Astrocyte of the spinal cord (primary cell): ENCODE results near the gene HIGD1B.

Source experiments
- DNase-seq: peaks from one replicate; pipeline ENCODE4 v3.0.0; 2011; ENCODE audit warnings: low read depth, low spot score
- H3K4me3 ChIP-seq: 2 replicates; pipeline ENCODE4 v1.5.1; 2011; ENCODE audit warnings: low read depth, mild to moderate bottlenecking, low read length, moderate library complexity
- CTCF ChIP-seq: IDR thresholded peaks from 2 replicates; pipeline ENCODE4 v1.5.1; 2012; ENCODE audit warnings: low read depth, mild to moderate bottlenecking, low read length, inconsistent platforms
- in situ Hi-C: cut with HindIII; loops from 2 replicates; pipeline ENCODE4 v1.10.0; 2017; ENCODE audit warnings: low sequenced_read_pairs

HIGD1B gene

DNA sequence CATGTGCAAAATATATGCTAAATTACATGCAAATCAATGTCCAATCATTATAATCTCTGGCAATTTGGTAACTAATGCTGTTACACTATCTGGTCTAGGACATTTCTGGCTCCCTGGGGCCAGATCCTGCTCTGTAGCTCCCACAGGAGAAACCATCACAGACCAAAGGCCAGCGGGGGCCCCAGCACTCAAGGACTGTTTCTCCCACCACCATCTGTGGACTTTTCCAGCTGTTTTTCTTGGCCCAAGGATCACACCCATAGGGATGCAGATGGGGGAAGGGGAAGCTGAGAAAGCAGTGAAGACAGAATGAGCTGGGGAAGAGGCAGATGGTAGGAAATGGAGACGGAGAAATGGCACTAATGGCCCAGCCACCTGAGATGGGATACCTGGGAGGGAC, at the start of gene HIGD1B:
Gene HIGD1B, plus strand, starts transcription at position 298 of the 400 bp plus-strand sequence. CDS start 270 bp downstream, outside the sequence.
- DNase-seq = no peak
- no peak for TF ChIP-seq CTCF
- no peak within 1 kb of the TSS for H3K4me3 ChIP-seq
- in situ Hi-C loops = no loop called here

DNA sequence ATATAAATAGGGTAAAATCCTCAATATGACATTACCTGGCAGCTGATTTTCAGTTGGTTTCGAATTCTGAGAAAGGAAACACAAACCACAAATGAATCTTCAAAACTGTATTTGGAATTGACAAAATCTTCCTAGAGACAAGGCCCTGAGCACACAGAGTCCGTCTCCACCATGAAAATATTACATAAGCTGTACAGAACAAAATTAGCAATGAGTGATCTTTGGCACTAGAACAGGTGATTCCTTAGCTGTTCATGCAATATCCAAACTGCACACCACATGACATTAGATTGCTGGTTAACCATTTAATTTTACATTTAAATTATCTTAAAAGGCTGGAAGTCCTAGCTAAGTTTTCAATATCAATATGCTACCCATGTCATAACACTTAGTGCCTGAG, 49.3 kb upstream of the HIGD1B start:
- DNase-seq = no peak
- no peak for TF ChIP-seq CTCF
- H3K4me3 ChIP-seq = no peak overlapping the region
- in situ Hi-C loops = no loop called here

GRCh38 chr17:44801880-44802279, 45.8 kb upstream of the HIGD1B start:
- no peak for DNase-seq
- in situ Hi-C loops = no loop called here

DNA sequence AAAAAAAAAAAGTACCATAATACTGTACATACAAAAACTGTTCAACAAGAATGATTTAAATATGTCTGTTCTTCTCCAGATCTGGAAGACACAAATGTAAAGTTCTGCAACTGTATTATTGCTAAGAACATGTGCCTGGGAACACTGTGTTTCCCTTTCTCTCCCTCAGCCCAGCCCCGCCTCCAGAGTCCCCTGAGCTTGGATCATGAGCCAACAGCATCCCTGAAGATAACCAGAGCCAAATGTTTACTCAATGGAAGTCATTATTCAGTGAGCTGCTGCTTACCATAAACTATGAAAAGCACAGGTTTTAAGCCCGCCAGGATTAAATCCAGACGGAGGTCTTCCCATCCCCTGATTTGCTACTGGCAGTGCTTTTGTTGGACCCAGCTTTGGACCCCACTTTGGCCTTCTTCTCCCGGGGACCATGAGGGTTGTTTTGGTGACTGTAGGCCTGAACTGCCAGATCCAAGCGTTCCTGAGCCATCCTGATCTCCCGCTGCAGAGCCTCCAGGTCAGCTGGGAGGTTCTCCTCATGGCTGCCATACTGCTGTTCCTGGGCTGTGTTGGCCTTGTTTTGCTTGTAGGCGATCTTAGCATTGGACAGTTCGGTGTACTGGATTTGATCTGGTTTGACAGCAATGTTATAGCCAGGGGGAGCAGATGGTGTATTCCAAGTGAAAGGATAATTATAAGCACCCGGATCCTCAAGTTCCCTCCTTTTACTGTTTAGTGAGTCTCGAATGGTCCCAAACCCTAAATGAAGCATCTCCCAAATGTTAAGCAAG, 43.2 kb upstream of the HIGD1B start:
- TF ChIP-seq CTCF = no peak
- peak; percentile 17 for DNase-seq
- in situ Hi-C loops = no loop called here
- no peak overlapping the region for H3K4me3 ChIP-seq

More at GRCh38 chr17:44801880-44802279, 45.8 kb upstream of the HIGD1B start:
- no peak overlapping the region for H3K4me3 ChIP-seq
- TF ChIP-seq CTCF = no peak

GRCh38 chr17:44807093-44807816, 40.4 kb upstream of the HIGD1B start:
- no peak overlapping the region for H3K4me3 ChIP-seq
- no peak for DNase-seq
- TF ChIP-seq CTCF = no peak
- in situ Hi-C loops = no loop called here

DNA sequence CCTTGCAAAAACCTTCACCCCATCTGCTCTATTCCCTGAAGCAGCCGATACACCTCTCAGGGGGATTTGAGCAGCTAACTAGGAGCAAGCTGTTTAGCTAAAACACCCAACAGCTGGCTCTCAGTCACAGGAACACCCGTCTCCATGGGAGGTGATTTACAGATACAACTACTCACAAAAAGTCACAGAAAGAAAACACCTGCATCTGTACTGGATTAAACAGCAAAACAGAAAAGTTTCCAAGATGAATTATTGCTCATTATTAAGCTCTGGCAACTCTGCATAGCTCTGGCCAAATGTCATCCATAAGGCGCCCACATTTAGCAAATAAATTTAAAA, 39.9 kb upstream of the HIGD1B start:
- no peak for TF ChIP-seq CTCF
- no peak overlapping the region for H3K4me3 ChIP-seq
- in situ Hi-C loops = no loop called here
- DNase-seq = no peak
